ENCODE results near the gene DACT2. TPM values are rescaled to one million over a fixed set of nuclear protein-coding genes. Genes with fewer than 3 reads are reported as not detected.
A peak's percentile ranks its signal among the peaks of the same experiment; 100 is the strongest.

DACT2 gene
- total RNA-seq (2014; rRNA removed; shearing (Covaris generic)), result 5.5 and 26.6 TPM in 2 replicates

GRCh38 chr6:168319279-168320111 is at the start of gene DACT2:
DACT2 (minus strand) TSS chr6:168319777; CDS start chr6:168319633, 144 bp downstream.
- Histone ChIP-seq H3K36me3 (replicated peaks; ENCODE audit: control insufficient read depth, insufficient read depth, low read length) (no peaks in the 10 kb centered on the region), H3K27me3 (ENCODE audit: control insufficient read depth, insufficient read depth, low read length) (peaks cover 19% of the 10 kb centered on the region), H3K4me3 (ENCODE audit: insufficient read depth, low read depth, low read length) (peak within 1 kb of the TSS; percentile 62)
- DNase-seq, result peak; percentile 85

GRCh38 chr6:168368936-168369335 is 49.4 kb upstream of the DACT2 start:
- Histone ChIP-seq H3K27me3 (ENCODE audit: control insufficient read depth, insufficient read depth, low read length) (no peaks in the 10 kb centered on the region), H3K4me3 (ENCODE audit: insufficient read depth, low read depth, low read length) (no peak overlapping the region), H3K36me3 (replicated peaks; ENCODE audit: control insufficient read depth, insufficient read depth, low read length) (no peaks in the 10 kb centered on the region)
- no peak for DNase-seq

GRCh38 chr6:168368066-168368820 is 48.7 kb upstream of the DACT2 start:
- no peaks in the 10 kb centered on the region for H3K36me3 ChIP-seq (replicated peaks; ENCODE audit: control insufficient read depth, insufficient read depth, low read length)
- DNase-seq, result no peak
- H3K27me3 ChIP-seq (ENCODE audit: control insufficient read depth, insufficient read depth, low read length), result no peaks in the 10 kb centered on the region
- no peak overlapping the region for H3K4me3 ChIP-seq (ENCODE audit: insufficient read depth, low read depth, low read length)

GRCh38 chr6:168367285-168367751 is 47.7 kb upstream of the DACT2 start:
- no peaks in the 10 kb centered on the region for H3K36me3 ChIP-seq (replicated peaks; ENCODE audit: control insufficient read depth, insufficient read depth, low read length)
- no peak overlapping the region for H3K4me3 ChIP-seq (ENCODE audit: insufficient read depth, low read depth, low read length)
- no peaks in the 10 kb centered on the region for H3K27me3 ChIP-seq (ENCODE audit: control insufficient read depth, insufficient read depth, low read length)
- DNase-seq, result no peak

- no peak overlapping the region for H3K4me3 ChIP-seq (ENCODE audit: insufficient read depth, low read depth, low read length)
- no peaks in the 10 kb centered on the region for H3K27me3 ChIP-seq (ENCODE audit: control insufficient read depth, insufficient read depth, low read length)
- no peak for DNase-seq
- H3K36me3 ChIP-seq (replicated peaks; ENCODE audit: control insufficient read depth, insufficient read depth, low read length), result no peaks in the 10 kb centered on the region
These were observed 46.9 kb upstream of the DACT2 start for GRCh38 chr6:168366473-168366872.

GRCh38 chr6:168365422-168366165 is 46.0 kb upstream of the DACT2 start:
- DNase-seq, result peak; percentile 50
- Histone ChIP-seq H3K36me3 (replicated peaks; ENCODE audit: control insufficient read depth, insufficient read depth, low read length) (no peaks in the 10 kb centered on the region), H3K27me3 (ENCODE audit: control insufficient read depth, insufficient read depth, low read length) (no peaks in the 10 kb centered on the region), H3K4me3 (ENCODE audit: insufficient read depth, low read depth, low read length) (no peak overlapping the region)

- no peak for DNase-seq
- H3K4me3 ChIP-seq (ENCODE audit: insufficient read depth, low read depth, low read length), result no peak overlapping the region
- no peaks in the 10 kb centered on the region for H3K36me3 ChIP-seq (replicated peaks; ENCODE audit: control insufficient read depth, insufficient read depth, low read length)
- H3K27me3 ChIP-seq (ENCODE audit: control insufficient read depth, insufficient read depth, low read length), result no peaks in the 10 kb centered on the region
These were observed 45.3 kb upstream of the DACT2 start for GRCh38 chr6:168364793-168365421.

GRCh38 chr6:168363811-168364792 is 44.5 kb upstream of the DACT2 start:
- peak; percentile 44 for DNase-seq
- Histone ChIP-seq H3K27me3 (ENCODE audit: control insufficient read depth, insufficient read depth, low read length) (no peaks in the 10 kb centered on the region), H3K4me3 (ENCODE audit: insufficient read depth, low read depth, low read length) (no peak overlapping the region), H3K36me3 (replicated peaks; ENCODE audit: control insufficient read depth, insufficient read depth, low read length) (no peaks in the 10 kb centered on the region)

- Histone ChIP-seq H3K4me3 (ENCODE audit: insufficient read depth, low read depth, low read length) (no peak overlapping the region), H3K36me3 (replicated peaks; ENCODE audit: control insufficient read depth, insufficient read depth, low read length) (no peaks in the 10 kb centered on the region), H3K27me3 (ENCODE audit: control insufficient read depth, insufficient read depth, low read length) (no peaks in the 10 kb centered on the region)
- no peak for DNase-seq
These were observed 43.7 kb upstream of the DACT2 start for GRCh38 chr6:168363302-168363701.

GRCh38 chr6:168362276-168362990 is 42.9 kb upstream of the DACT2 start:
- H3K27me3 ChIP-seq (ENCODE audit: control insufficient read depth, insufficient read depth, low read length), result no peaks in the 10 kb centered on the region
- H3K36me3 ChIP-seq (replicated peaks; ENCODE audit: control insufficient read depth, insufficient read depth, low read length), result no peaks in the 10 kb centered on the region
- no peak overlapping the region for H3K4me3 ChIP-seq (ENCODE audit: insufficient read depth, low read depth, low read length)
- DNase-seq, result no peak

- H3K4me3 ChIP-seq (ENCODE audit: insufficient read depth, low read depth, low read length), result no peak overlapping the region
- no peak for DNase-seq
- H3K27me3 ChIP-seq (ENCODE audit: control insufficient read depth, insufficient read depth, low read length), result no peaks in the 10 kb centered on the region
- H3K36me3 ChIP-seq (replicated peaks; ENCODE audit: control insufficient read depth, insufficient read depth, low read length), result no peaks in the 10 kb centered on the region
These were observed 42.2 kb upstream of the DACT2 start for GRCh38 chr6:168361766-168362165.

- no peak for DNase-seq
- Histone ChIP-seq H3K36me3 (replicated peaks; ENCODE audit: control insufficient read depth, insufficient read depth, low read length) (no peaks in the 10 kb centered on the region), H3K4me3 (ENCODE audit: insufficient read depth, low read depth, low read length) (no peak overlapping the region), H3K27me3 (ENCODE audit: control insufficient read depth, insufficient read depth, low read length) (no peaks in the 10 kb centered on the region)
These were observed 40.2 kb upstream of the DACT2 start for GRCh38 chr6:168359794-168360193.
